ENCODE data around the gene DNM3. TPM values are rescaled to one million over a fixed set of nuclear protein-coding genes. Genes with fewer than 3 reads are reported as not detected.

Gene DNM3
- total and polyA plus RNA-seq, 9 of the 15 experiments (the other 6 are each of a cell fraction or from before 2014, with no cell fraction given) = 0.08 to 0.36 (median 0.22) TPM; not detected in 1

DNA sequence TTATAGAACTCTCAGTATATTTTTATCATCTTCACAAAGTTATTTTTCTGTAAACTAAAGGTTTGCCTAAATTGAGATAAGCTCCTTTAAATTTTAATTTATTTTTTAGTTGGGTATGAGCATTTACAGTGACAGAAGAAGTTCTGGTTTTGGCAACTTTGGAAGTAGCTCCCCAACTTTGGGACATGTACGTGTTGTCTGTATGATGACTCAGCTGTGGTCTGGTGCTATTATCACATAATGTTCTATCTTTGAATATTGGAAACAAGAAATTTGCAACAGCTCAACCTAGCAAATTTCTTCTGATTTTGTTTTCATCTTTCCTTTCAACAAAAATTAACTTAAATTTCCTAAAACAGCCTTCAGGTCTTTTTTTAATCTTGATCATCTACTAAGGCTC is 532.6 kb downstream of the DNM3 start:
- H2AFZ ChIP-seq (ENCODE audit: low read depth, low read length) = no peak overlapping the region
- no peak overlapping the region for H3K27ac ChIP-seq (ENCODE audit: extremely low read depth, low read depth, low read length)
- TF ChIP-seq ZFP1 (CRISPR knock-in tag; IDR thresholded peaks at IDR 0.05) (0 out of 2 replicates have a peak, but pooled peaks have one; percentile 39), FOSL1 (tag; conservative IDR thresholded peaks at IDR 0.05) (peak; percentile 30; the same call in 1 of the 2 replicates), POLR2A (conservative IDR thresholded peaks at IDR 0.05) (no peak)
- DNase-seq (ENCODE audit: extremely low read depth in 1 of 4, low spot score in 3 of 4) (no peak), ATAC-seq (no peak), FAIRE-seq (no peak)
- 0% methylated on average over 1 of the region's 1 CpG for WGBS (ENCODE audit: insufficient coverage, low coverage, missing lambda C conversion rate)
- CTCF ChIA-PET (ENCODE audit: low intra/inter-chr PET ratio) = no interaction called here
- no peaks in the 10 kb centered on the region for H3K27me3 ChIP-seq (ENCODE audit: control insufficient read depth in 2 of 2, insufficient read depth in 2 of 2, low read length in 2 of 2)
- H3K4me3 ChIP-seq = no peak overlapping the region
- H3K9ac ChIP-seq (ENCODE audit: insufficient read depth in 1 of 2, low read depth in 2 of 2, low read length in 2 of 2) = no peak overlapping the region
- intact Hi-C loops (cut with micrococcal nuclease) = no loop called here
- no peaks in the 10 kb centered on the region for H3K9me1 ChIP-seq (ENCODE audit: control insufficient read depth, insufficient read depth, low read length)
- in situ Hi-C loops (cut with MboI) = no loop called here
- H3K79me2 ChIP-seq (ENCODE audit: control insufficient read depth, insufficient read depth, low read length) = no peaks in the 10 kb centered on the region
- no peaks in the 10 kb centered on the region for H3K4me1 ChIP-seq (replicated peaks in 1 of 2; ENCODE audit: control insufficient read depth in 2 of 2, insufficient read depth in 2 of 2, low read length in 2 of 2)
- no peaks in the 10 kb centered on the region for H3K36me3 ChIP-seq (ENCODE audit: control insufficient read depth, insufficient read depth, low read length)
- H4K20me1 ChIP-seq (replicated peaks; ENCODE audit: control insufficient read depth, insufficient read depth, low read length) = no peaks in the 10 kb centered on the region
- H3K4me2 ChIP-seq (ENCODE audit: insufficient read depth, low read length) = no peak overlapping the region
- no TSS peak for BruUV-seq (replicated peaks)
- H3K9me3 ChIP-seq (replicated peaks; ENCODE audit: control insufficient read depth, insufficient read depth, low read depth, low read length) = no peaks in the 10 kb centered on the region
- POLR2A ChIA-PET = no interaction called here

DNA sequence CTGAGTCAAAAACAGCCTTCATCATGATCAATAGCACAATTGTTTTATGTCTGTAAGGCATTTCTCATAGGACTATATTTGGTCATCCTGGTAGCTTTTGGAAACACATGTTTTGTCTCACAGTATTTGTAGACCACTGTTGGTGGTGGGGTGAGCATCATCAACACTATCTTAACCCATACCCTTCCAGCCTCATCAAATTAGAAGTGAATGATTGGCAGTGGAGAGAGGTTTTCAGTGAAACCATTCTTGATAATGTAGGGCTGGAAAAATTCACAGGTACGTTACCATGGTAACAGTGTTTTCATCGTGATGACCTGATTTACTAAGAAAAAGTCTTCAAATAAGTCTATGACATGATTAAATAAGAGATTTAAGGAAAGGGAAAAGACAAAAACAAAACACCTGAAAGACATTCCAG is 533.9 kb downstream of the DNM3 start:
- Histone ChIP-seq H3K79me2 (ENCODE audit: control insufficient read depth, insufficient read depth, low read length) (no peaks in the 10 kb centered on the region), H3K36me3 (ENCODE audit: control insufficient read depth, insufficient read depth, low read length) (no peaks in the 10 kb centered on the region), H3K4me1 (replicated peaks in 1 of 2; ENCODE audit: control insufficient read depth in 2 of 2, insufficient read depth in 2 of 2, low read length in 2 of 2) (no peaks in the 10 kb centered on the region), H3K4me2 (ENCODE audit: insufficient read depth, low read length) (no peak overlapping the region), H3K27ac (ENCODE audit: extremely low read depth, low read depth, low read length) (no peak overlapping the region), H2AFZ (ENCODE audit: low read depth, low read length) (no peak overlapping the region), H3K9ac (ENCODE audit: insufficient read depth in 1 of 2, low read depth in 2 of 2, low read length in 2 of 2) (no peak overlapping the region), H3K4me3 (no peak overlapping the region), H3K9me1 (ENCODE audit: control insufficient read depth, insufficient read depth, low read length) (no peaks in the 10 kb centered on the region), H3K9me3 (replicated peaks; ENCODE audit: control insufficient read depth, insufficient read depth, low read depth, low read length) (no peaks in the 10 kb centered on the region), H4K20me1 (replicated peaks; ENCODE audit: control insufficient read depth, insufficient read depth, low read length) (no peaks in the 10 kb centered on the region), H3K27me3 (ENCODE audit: control insufficient read depth in 2 of 2, insufficient read depth in 2 of 2, low read length in 2 of 2) (no peaks in the 10 kb centered on the region)
- no peak for ATAC-seq
- CTCF ChIA-PET (ENCODE audit: low intra/inter-chr PET ratio) = no interaction called here
- intact Hi-C loops (cut with micrococcal nuclease) (no loop called here), in situ Hi-C loops (cut with MboI) (no loop called here)
- DNase-seq (ENCODE audit: extremely low read depth in 1 of 4, low spot score in 3 of 4) = no peak
- POLR2A ChIA-PET = no interaction called here
- 0% methylated on average over 2 of the region's 2 CpGs for WGBS (ENCODE audit: insufficient coverage, low coverage, missing lambda C conversion rate)
- no TSS peak for BruUV-seq (replicated peaks)
- no peak for FAIRE-seq
- TF ChIP-seq, protein P1, sequence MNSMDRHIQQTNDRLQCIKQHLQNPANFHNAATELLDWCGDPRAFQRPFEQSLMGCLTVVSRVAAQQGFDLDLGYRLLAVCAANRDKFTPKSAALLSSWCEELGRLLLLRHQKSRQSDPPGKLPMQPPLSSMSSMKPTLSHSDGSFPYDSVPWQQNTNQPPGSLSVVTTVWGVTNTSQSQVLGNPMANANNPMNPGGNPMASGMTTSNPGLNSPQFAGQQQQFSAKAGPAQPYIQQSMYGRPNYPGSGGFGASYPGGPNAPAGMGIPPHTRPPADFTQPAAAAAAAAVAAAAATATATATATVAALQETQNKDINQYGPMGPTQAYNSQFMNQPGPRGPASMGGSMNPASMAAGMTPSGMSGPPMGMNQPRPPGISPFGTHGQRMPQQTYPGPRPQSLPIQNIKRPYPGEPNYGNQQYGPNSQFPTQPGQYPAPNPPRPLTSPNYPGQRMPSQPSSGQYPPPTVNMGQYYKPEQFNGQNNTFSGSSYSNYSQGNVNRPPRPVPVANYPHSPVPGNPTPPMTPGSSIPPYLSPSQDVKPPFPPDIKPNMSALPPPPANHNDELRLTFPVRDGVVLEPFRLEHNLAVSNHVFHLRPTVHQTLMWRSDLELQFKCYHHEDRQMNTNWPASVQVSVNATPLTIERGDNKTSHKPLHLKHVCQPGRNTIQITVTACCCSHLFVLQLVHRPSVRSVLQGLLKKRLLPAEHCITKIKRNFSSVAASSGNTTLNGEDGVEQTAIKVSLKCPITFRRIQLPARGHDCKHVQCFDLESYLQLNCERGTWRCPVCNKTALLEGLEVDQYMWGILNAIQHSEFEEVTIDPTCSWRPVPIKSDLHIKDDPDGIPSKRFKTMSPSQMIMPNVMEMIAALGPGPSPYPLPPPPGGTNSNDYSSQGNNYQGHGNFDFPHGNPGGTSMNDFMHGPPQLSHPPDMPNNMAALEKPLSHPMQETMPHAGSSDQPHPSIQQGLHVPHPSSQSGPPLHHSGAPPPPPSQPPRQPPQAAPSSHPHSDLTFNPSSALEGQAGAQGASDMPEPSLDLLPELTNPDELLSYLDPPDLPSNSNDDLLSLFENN (IDR thresholded peaks at IDR 0.05; ENCODE audit: low read depth in 2 of 2, low read length in 2 of 2) = no peak
- TF ChIP-seq RFX1 (IDR thresholded peaks at IDR 0.05) (peak; percentile 91), NRF1 (conservative IDR thresholded peaks at IDR 0.05 in 1 of 2, IDR thresholded peaks at IDR 0.05 in 1 of 2) (no peak)
- TF ChIP-seq, protein P2, sequence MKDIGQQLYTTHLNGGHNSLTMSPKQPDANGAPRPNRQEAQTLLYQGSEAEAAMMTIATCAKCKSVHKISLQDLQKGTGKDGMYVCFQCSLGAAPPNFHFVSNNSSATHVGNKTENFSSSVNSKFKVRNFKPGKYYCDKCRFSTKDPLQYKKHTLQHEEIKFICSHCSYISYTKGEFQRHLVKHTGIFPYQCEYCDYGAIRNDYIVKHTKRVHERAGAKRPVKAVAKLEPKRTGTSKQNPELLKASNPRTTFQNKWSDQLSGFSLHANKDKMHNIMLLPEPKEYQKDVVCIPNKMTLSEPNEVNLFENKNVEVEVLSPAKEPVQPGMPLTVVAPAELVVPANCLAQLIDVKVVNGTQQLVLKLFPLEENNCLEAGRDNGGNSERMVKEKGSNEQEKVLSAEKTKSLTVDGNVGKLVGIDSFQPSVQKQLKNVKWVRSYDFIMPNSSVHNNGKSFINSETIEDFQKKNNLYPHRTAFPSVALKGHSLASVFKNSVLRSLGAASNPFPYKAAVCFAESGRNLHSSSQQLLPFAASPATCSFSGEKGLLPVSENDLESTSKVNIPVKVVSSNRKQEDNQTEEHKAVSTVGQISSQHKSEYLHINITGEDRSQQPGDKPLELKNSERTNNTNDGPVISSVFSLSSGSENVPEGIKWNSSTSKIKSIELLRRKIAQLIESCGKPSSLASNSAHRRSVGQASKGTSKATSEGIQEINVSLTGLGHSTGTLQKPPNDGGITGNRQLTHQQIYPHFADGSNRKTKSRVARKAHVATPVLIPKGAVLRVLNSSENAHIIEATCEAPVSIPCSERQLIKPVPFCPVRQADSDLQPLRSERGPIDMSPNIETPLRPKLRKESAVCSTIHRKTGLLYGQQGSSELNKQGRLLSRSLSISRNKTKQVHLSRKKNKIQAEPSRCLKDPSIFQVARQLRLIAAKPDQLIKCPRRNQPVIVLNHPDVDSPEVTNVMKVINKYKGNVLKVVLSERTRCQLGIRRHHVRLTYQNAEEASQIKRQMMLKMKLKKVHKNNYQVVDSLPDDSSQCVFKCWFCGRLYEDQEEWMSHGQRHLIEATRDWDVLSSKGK (CRISPR knock-in tag; IDR thresholded peaks at IDR 0.05) = no peak
